Thyroid gland (tissue), 4 donors: ENCODE measurements around the gene HOXA3.

Source experiments
- CTCF ChIP-seq, 6 experiments: fragments of 200-600 bp in 3 of 6; fragments of 450-650 bp in 3 of 6; sonication (generic) in 3 of 6; IDR thresholded peaks; one replicate each; pipeline ENCODE4 v1.5.1; 2016 to 2019; ENCODE audit warnings: antibody characterized with exemption in 6 of 6, mild to moderate bottlenecking in 2 of 6, inconsistent platforms in 1 of 6, moderate library complexity in 1 of 6
- POLR2A ChIP-seq, 2 donors: fragments of 450-650 bp; IDR thresholded peaks; one replicate each; pipeline ENCODE4 v1.6.1; 2017; ENCODE audit warnings: antibody characterized with exemption in 2 of 2, mild to moderate bottlenecking in 2 of 2, moderate library complexity in 1 of 2

- TF ChIP-seq CTCF (IDR thresholded peaks at IDR 0.05) (no peak), POLR2A (IDR thresholded peaks at IDR 0.05) (no peak)
Measured at GRCh38 chr7:27171325-27171636, 18.9 kb upstream of the HOXA3 start.
